ENCODE measurements around the gene SERPINB7.

- no peak for TF ChIP-seq CTCF (IDR thresholded peaks at IDR 0.05)
- TF ChIP-seq POLR2A (IDR thresholded peaks at IDR 0.05), result no peak
These were observed 33.4 kb upstream of the SERPINB7 start for GRCh38 chr18:63741769-63742168.

Measured in Peyer's patch (tissue), 4 donors.